ENCODE measurements around the gene ZNF556. TPM values are rescaled to one million over a fixed set of nuclear protein-coding genes. Genes with fewer than 3 reads are reported as not detected.
A peak's percentile ranks its signal among the peaks of the same experiment; 100 is the strongest.

ZNF556 gene
- total RNA-seq (2022) = not detected in 2 replicates
- not detected for Bru-seq, nascent RNA
- percentile 6 among the genes with signal in this experiment for BruChase-seq, experiment 1, labeled RNA remaining after a 6-hour chase
- BruChase-seq, experiment 2, labeled RNA remaining after a 2-hour chase = not detected
- long read RNA-seq = 0 reads

- intact Hi-C loops (cut with micrococcal nuclease) = no loop called here
- Mint-ChIP-seq H3K4me1 (ENCODE audit: insufficient read depth, unreplicated experiment) (no peaks in the 10 kb centered on the region), H3K27me3 (ENCODE audit: insufficient read depth, unreplicated experiment) (no peaks in the 10 kb centered on the region), H3K36me3 (ENCODE audit: insufficient read depth, unreplicated experiment) (peaks cover 6% of the 10 kb centered on the region), H3K9me3 (ENCODE audit: unreplicated experiment) (peaks cover 12% of the 10 kb centered on the region), H3K27ac (ENCODE audit: low read depth, unreplicated experiment) (no peak within 1 kb of the TSS), H3K4me3 (ENCODE audit: unreplicated experiment) (no peak within 1 kb of the TSS)
- POLR2A ChIA-PET = no interaction called here
- TF ChIP-seq CTCF (IDR thresholded peaks at IDR 0.05; ENCODE audit: unreplicated experiment) = no peak
- BruUV-seq (replicated peaks) = no TSS peak
- no peak for DNase-seq (ENCODE audit: unreplicated experiment)
- CTCF ChIA-PET = interaction anchor here (1.4 kb wide), 1 partner anchor 21 kb away, joined by 4 read pairs; no protein-coding TSS in a partner anchor
Measured at GRCh38 chr19:2867025-2867991, at the start of gene ZNF556. ZNF556 (plus strand) TSS chr19:2867335; CDS start chr19:2867422, 87 bp downstream.

- intact Hi-C loops (cut with micrococcal nuclease) = no loop called here
- Mint-ChIP-seq H3K4me3 (ENCODE audit: unreplicated experiment) (peak within 1 kb of the TSS; percentile 79), H3K9me3 (ENCODE audit: unreplicated experiment) (no peaks in the 10 kb centered on the region), H3K4me1 (ENCODE audit: insufficient read depth, unreplicated experiment) (peaks cover 4% of the 10 kb centered on the region), H3K36me3 (ENCODE audit: insufficient read depth, unreplicated experiment) (peaks cover 6% of the 10 kb centered on the region), H3K27me3 (ENCODE audit: insufficient read depth, unreplicated experiment) (no peaks in the 10 kb centered on the region), H3K27ac (ENCODE audit: low read depth, unreplicated experiment) (peak within 1 kb of the TSS; percentile 75)
- TF ChIP-seq CTCF (IDR thresholded peaks at IDR 0.05; ENCODE audit: unreplicated experiment) = peak; percentile 92
- no TSS peak for BruUV-seq (replicated peaks)
- CTCF ChIA-PET = interaction anchor here (0.5 to 1.6 kb wide), 11 partner anchors 12 to 1003 kb away, joined by 3 to 7 read pairs (median 4); no protein-coding TSS in a partner anchor
- DNase-seq (ENCODE audit: unreplicated experiment) = peak; percentile 94
- POLR2A ChIA-PET = interaction anchor here (0.6 to 2.1 kb wide), 6 partner anchors 14 to 131 kb away, joined by 3 to 11 read pairs (median 3); partner anchors contain the start of gene ZNF555
Measured at GRCh38 chr19:2819540-2820111, 47.5 kb upstream of the ZNF556 start, which contains the start of gene ZNF554. ZNF554 (plus strand) TSS chr19:2819868; CDS start chr19:2820072, 204 bp downstream.

GRCh38 chr19:2820112-2820702 lies 46.9 kb upstream of the ZNF556 start:
- POLR2A ChIA-PET = interaction anchor here (1.2 to 2.1 kb wide), 3 partner anchors 21 to 131 kb away, joined by 3 to 11 read pairs (median 3); partner anchors contain the start of gene ZNF555
- peak overlapping the region; percentile 79 for H3K4me3 Mint-ChIP-seq (ENCODE audit: unreplicated experiment)
- CTCF ChIA-PET = interaction anchor here (0.6 to 1.6 kb wide), 7 partner anchors 13 to 150 kb away, joined by 3 to 7 read pairs (median 4); no protein-coding TSS in a partner anchor
- H3K27me3 Mint-ChIP-seq (ENCODE audit: insufficient read depth, unreplicated experiment) = no peaks in the 10 kb centered on the region
- intact Hi-C loops (cut with micrococcal nuclease) = no loop called here
- no peak for DNase-seq (ENCODE audit: unreplicated experiment)
- no TSS peak for BruUV-seq (replicated peaks)
- H3K27ac Mint-ChIP-seq (ENCODE audit: low read depth, unreplicated experiment) = peak overlapping the region; percentile 75
- TF ChIP-seq CTCF (IDR thresholded peaks at IDR 0.05; ENCODE audit: unreplicated experiment) = no peak
- H3K36me3 Mint-ChIP-seq (ENCODE audit: insufficient read depth, unreplicated experiment) = peaks cover 6% of the 10 kb centered on the region
- no peaks in the 10 kb centered on the region for H3K9me3 Mint-ChIP-seq (ENCODE audit: unreplicated experiment)
- H3K4me1 Mint-ChIP-seq (ENCODE audit: insufficient read depth, unreplicated experiment) = peaks cover 4% of the 10 kb centered on the region

Measured in MCF 10A (cell line).